ENCODE results near the gene FAM156A.
"Not testable (repeated sequence)": the region's sequence is repeated elsewhere in the genome, so short reads cannot be mapped to it uniquely, and the experiment has no call there.

FAM156A gene

DNA sequence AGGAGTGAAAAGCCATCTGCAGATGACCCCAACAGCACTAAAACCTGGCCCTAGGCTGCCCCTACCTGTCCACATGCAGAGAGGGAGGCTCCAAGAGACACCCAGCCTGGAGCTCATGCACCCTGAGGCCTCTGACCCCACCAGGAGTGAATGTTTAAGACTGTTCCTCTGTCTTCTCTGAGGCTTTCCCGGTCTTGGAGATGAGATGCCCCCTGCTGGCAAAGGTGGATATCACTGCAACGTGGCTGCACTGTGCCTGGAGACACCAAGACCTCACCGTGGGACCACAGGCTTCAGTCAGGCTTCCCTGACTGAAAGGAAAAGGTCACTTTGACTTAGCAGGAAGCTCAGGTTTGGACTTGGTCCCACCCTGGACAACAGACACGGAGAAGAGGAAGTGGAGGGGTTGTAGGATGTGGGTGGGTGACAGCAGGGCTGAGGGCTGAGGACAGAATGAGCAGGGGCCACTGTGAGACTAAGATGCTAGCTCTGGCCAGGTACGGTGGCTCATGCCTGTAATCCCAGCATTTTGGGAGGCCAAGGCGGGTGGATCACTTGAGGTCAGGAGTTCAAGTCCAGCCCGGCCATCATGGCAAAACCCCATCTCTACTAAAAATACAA lies 31.8 kb upstream of the FAM156A start:
- WGBS (ENCODE audit: insufficient coverage, insufficient read length): no CpG with 5 or more reads among the region's 7 CpGs
- not testable (repeated sequence) for H3K27ac ChIP-seq (ENCODE audit: low read length); DNase-seq (ENCODE audit: low read depth, low spot score)

DNA sequence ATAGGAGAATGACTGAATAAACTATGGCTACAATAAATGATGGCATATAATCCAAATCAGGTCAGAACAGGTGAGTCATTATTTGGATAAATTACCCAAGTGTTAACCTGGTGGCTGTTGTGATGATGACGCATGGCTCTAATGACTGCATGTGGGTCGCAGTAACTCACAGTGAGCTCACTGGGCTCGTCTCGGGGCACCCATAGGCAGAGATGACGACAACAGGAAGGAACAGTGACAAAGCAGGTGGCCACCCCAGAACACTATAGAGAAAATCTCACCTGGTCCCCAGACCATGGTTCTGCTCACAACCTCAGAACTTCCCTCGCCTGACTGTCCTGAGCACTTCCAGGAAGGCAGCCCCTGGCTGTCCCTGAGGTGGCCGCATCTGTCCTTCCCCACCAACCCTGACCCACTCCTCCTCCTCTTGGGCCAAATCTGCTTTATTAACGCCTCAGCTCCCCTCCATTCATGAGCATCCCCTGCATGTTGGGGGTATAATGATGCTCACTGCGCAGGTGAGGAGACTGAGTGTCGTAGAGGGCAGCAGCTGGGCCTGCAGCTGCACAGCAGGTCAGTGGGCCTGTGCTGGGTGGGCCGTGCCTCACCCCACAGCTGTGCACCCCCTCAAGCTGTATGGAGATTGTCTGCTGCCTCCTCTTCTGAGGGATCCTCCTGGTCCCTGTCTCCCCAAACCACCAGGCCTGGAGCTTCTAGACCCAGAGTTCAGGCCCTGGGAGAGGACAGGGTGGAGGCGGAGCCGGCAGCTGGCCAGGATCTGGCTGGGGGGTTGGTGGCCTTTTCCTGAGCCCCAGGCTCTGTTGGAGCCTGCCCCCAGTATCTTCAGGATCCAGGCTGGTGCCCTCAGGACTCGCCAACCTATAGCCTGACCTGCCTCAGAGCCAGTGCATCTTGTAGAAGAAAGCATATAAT lies 30.9 kb upstream of the FAM156A start:
- WGBS (ENCODE audit: insufficient coverage, insufficient read length): no CpG with 5 or more reads among the region's 14 CpGs
- Histone ChIP-seq H3K36me3 (ENCODE audit: control insufficient read depth, insufficient read depth, low read length) (no peaks in the 10 kb centered on the region), H3K4me1 (ENCODE audit: control insufficient read depth, insufficient read depth, low read length) (no peaks in the 10 kb centered on the region), H3K27ac (ENCODE audit: low read length) (no peak overlapping the region), H3K9me3 (ENCODE audit: control insufficient read depth, insufficient read depth, low read length) (no peaks in the 10 kb centered on the region), H3K4me3 (ENCODE audit: low read length) (no peak overlapping the region), H3K27me3 (ENCODE audit: control insufficient read depth, insufficient read depth, low read length) (no peaks in the 10 kb centered on the region)
- DNase-seq (ENCODE audit: low read depth, low spot score): no peak

More for the DNA sequence above, 31.8 kb upstream of the FAM156A start:
- H3K9me3 ChIP-seq (ENCODE audit: control insufficient read depth, insufficient read depth, low read length); H3K4me1 ChIP-seq (ENCODE audit: control insufficient read depth, insufficient read depth, low read length); H3K36me3 ChIP-seq (ENCODE audit: control insufficient read depth, insufficient read depth, low read length); H3K27me3 ChIP-seq (ENCODE audit: control insufficient read depth, insufficient read depth, low read length); H3K4me3 ChIP-seq (ENCODE audit: low read length): not testable (repeated sequence)

DNA sequence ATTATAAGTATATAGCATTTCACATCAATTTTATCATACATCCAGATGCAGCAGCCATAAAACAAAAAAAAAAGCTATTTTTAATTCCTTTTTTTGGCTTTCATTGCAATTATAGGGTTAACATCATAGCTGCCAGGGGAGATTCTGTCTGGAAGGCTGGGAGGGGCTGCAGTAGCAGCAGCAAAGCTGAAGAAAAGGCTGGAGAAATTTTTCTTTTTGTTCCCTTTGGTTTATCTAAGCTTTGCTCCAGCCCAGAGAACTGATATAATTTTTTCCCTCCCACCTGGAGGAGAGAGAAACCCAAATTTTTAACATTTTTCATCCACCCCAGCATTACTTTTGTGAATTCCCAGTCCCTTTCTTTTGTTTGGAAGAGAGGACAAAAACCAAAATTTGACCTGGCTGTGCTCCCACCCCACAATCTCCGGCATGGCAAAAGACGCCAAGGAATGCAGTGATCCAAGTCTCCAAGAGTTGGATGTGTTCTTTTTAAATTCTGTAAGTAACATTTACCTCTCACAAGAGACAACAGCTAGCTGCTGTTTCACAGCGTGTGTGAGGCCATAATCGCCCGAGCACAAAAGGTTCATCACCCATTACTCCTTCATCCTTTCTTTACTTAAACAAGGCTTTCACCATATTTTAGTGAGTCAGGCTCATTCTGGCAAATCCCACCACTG lies 25.1 kb upstream of the FAM156A start:
- Histone ChIP-seq H3K27ac (ENCODE audit: low read length) (no peak overlapping the region), H3K9me3 (ENCODE audit: control insufficient read depth, insufficient read depth, low read length) (no peaks in the 10 kb centered on the region), H3K27me3 (ENCODE audit: control insufficient read depth, insufficient read depth, low read length) (no peaks in the 10 kb centered on the region), H3K4me3 (ENCODE audit: low read length) (no peak overlapping the region), H3K4me1 (ENCODE audit: control insufficient read depth, insufficient read depth, low read length) (no peaks in the 10 kb centered on the region; the same call in 1 of the 2 replicates), H3K36me3 (ENCODE audit: control insufficient read depth, insufficient read depth, low read length) (no peaks in the 10 kb centered on the region)
- DNase-seq (ENCODE audit: low read depth, low spot score): no peak
- WGBS (ENCODE audit: insufficient coverage, insufficient read length): no CpG with 5 or more reads among the region's 5 CpGs

DNA sequence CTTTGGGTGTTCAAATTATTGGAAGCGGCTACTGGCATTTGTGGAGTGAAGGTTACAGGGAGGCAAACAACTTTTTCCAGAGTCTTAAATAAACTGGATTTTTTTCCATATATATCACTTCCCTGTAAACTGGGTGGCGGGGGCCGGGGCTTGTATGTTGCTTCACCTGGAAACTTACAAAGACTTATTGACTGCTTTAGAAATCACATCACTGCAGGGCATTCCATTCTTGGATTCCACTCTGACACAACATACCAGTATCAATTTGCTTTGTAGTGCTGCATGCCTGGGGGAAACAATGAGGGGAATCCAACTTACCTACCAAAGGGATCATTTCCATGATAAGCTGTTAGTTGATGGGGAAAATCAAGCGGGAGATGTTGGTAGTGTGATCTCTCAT lies 21.7 kb upstream of the FAM156A start:
- Histone ChIP-seq H3K4me1 (ENCODE audit: control insufficient read depth, insufficient read depth, low read length) (no peaks in the 10 kb centered on the region; the same call in 1 of the 2 replicates), H3K27ac (ENCODE audit: low read length) (no peak overlapping the region), H3K36me3 (ENCODE audit: control insufficient read depth, insufficient read depth, low read length) (no peaks in the 10 kb centered on the region), H3K27me3 (ENCODE audit: control insufficient read depth, insufficient read depth, low read length) (no peaks in the 10 kb centered on the region), H3K4me3 (ENCODE audit: low read length) (no peak overlapping the region), H3K9me3 (ENCODE audit: control insufficient read depth, insufficient read depth, low read length) (no peaks in the 10 kb centered on the region)
- DNase-seq (ENCODE audit: low read depth, low spot score): no peak
- no CpG with 5 or more reads among the region's 4 CpGs for WGBS (ENCODE audit: insufficient coverage, insufficient read length)

DNA sequence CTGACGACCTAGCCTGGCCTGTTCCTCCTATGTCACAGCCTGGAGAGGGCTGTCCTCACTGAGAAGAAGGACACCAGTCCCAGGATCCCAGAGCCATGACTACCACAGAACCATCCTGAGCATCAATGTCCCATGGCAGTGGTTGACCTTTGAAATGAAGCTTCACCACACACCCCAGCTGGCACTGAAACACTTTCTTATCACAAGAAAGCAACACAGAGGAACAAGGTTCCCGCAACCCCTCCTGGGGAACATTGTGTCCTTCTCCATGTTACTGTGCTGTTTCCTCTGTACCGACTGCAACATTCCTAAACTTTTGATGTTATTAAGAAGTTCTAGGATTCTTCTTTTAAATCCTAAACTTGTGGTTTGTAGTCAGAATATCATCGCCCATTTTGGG lies 21.2 kb upstream of the FAM156A start:
- H3K36me3 ChIP-seq (ENCODE audit: control insufficient read depth, insufficient read depth, low read length): no peaks in the 10 kb centered on the region
- no CpG with 5 or more reads among the region's 4 CpGs for WGBS (ENCODE audit: insufficient coverage, insufficient read length)
- no peaks in the 10 kb centered on the region for H3K9me3 ChIP-seq (ENCODE audit: control insufficient read depth, insufficient read depth, low read length)
- no peaks in the 10 kb centered on the region; the same call in 1 of the 2 replicates for H3K4me1 ChIP-seq (ENCODE audit: control insufficient read depth, insufficient read depth, low read length)
- DNase-seq (ENCODE audit: low read depth, low spot score): no peak
- no peak overlapping the region for H3K27ac ChIP-seq (ENCODE audit: low read length)
- H3K27me3 ChIP-seq (ENCODE audit: control insufficient read depth, insufficient read depth, low read length): no peaks in the 10 kb centered on the region
- H3K4me3 ChIP-seq (ENCODE audit: low read length): no peak overlapping the region

DNA sequence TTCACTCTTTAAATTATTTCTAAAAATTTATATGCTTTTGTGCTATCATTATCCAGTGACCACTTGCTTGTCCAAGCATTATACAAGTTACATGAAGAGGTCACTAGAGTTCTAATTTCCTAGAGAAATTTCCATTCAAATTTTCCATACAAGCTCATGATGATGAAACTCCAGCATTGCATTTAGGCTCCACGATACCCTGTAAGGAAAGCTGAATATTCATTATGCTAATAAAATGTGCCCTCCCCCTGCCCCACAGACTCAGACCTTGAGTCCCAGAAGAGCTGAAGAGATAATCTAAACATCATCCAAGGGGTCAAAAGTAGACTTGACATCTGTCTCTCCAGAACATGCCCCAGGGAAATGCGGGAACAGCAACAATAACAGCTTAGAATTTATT lies 19.6 kb upstream of the FAM156A start:
- Histone ChIP-seq H3K9me3 (ENCODE audit: control insufficient read depth, insufficient read depth, low read length) (no peaks in the 10 kb centered on the region), H3K36me3 (ENCODE audit: control insufficient read depth, insufficient read depth, low read length) (no peaks in the 10 kb centered on the region), H3K4me1 (ENCODE audit: control insufficient read depth, insufficient read depth, low read length) (no peaks in the 10 kb centered on the region; the same call in 1 of the 2 replicates), H3K27me3 (ENCODE audit: control insufficient read depth, insufficient read depth, low read length) (no peaks in the 10 kb centered on the region), H3K27ac (ENCODE audit: low read length) (no peak overlapping the region), H3K4me3 (ENCODE audit: low read length) (no peak overlapping the region)
- no CpG with 5 or more reads among the region's 2 CpGs for WGBS (ENCODE audit: insufficient coverage, insufficient read length)
- no peak for DNase-seq (ENCODE audit: low read depth, low spot score)

DNA sequence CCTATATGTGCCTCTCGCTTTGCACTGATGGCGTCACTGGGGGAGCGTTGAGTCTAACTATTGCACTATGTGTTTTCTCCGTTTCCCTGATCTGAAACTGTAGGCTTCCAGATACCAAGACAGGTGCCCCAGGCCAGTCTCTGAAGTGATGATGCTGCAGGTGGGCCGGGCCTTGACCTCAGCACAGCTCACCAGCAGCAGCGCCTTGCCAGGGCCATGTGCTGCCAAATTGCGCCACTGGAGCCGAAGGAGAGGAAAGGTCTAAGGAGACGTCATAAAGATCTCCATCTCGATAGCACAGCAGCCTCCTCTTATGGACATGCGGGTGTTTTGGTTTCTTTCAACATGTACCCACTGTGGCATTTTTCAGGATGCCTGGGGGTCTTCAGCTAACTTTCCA lies 17.3 kb upstream of the FAM156A start:
- no CpG with 5 or more reads among the region's 11 CpGs for WGBS (ENCODE audit: insufficient coverage, insufficient read length)
- H3K27ac ChIP-seq (ENCODE audit: low read length); DNase-seq (ENCODE audit: low read depth, low spot score); H3K36me3 ChIP-seq (ENCODE audit: control insufficient read depth, insufficient read depth, low read length); H3K9me3 ChIP-seq (ENCODE audit: control insufficient read depth, insufficient read depth, low read length); H3K27me3 ChIP-seq (ENCODE audit: control insufficient read depth, insufficient read depth, low read length); H3K4me3 ChIP-seq (ENCODE audit: low read length); H3K4me1 ChIP-seq (ENCODE audit: control insufficient read depth, insufficient read depth, low read length): not testable (repeated sequence)

DNA sequence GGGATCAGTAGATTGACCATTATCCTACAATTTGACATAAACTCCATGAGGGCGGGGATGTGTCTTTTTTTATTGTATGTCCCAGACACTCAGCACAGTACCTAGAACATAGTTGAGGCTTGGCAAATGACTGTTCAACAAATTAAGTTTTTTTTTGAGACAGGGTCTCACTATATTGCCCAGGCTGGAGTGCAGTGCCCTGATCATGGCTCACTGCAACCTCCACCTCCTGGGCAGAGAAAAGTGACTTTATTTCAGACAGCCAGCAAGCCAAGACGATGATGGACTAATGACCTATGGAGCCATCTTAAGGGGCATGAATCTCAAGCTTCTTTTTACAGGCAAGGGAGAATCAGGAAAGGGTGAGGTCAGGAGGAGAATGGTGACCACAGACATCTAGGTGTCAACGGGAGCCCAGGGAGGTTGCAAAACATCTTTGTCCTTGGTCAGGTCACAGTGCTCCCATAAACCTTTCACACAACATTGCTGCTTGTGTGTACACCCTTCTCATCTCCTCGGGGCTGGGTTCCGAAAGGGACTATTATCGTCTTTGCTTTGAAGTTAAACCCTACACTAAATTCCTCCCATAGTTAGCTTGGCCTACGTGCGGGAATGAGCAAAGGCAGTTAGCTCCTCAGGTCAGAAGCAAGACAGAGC lies 16.1 kb upstream of the FAM156A start:
- DNase-seq (ENCODE audit: low read depth, low spot score); H3K27ac ChIP-seq (ENCODE audit: low read length); H3K27me3 ChIP-seq (ENCODE audit: control insufficient read depth, insufficient read depth, low read length); H3K4me1 ChIP-seq (ENCODE audit: control insufficient read depth, insufficient read depth, low read length); H3K4me3 ChIP-seq (ENCODE audit: low read length); H3K36me3 ChIP-seq (ENCODE audit: control insufficient read depth, insufficient read depth, low read length); H3K9me3 ChIP-seq (ENCODE audit: control insufficient read depth, insufficient read depth, low read length): not testable (repeated sequence)
- no CpG with 5 or more reads among the region's 8 CpGs for WGBS (ENCODE audit: insufficient coverage, insufficient read length)

DNA sequence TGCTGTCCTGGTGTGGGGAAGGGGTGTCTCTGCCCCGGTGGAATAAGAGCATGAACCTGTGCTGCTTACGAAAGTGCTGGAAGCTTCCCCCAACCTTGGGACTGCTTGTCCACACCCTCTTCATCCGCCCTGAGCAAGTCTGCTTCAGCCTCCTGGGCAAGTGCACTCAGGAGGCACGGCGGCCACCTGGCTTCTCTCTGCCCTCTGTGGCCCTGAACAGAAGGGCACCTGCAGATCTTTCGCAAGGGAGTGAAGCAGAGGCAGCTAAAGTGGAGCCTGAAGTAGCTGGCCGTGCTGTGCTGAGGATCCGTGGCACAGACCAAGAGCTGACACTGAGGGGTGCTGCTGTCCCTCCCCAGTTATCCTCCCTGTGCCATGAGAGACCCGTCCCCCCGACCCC lies 9.6 kb upstream of the FAM156A start:
- not testable (repeated sequence) for H3K4me1 ChIP-seq (ENCODE audit: control insufficient read depth, insufficient read depth, low read length); H3K9me3 ChIP-seq (ENCODE audit: control insufficient read depth, insufficient read depth, low read length); H3K36me3 ChIP-seq (ENCODE audit: control insufficient read depth, insufficient read depth, low read length); DNase-seq (ENCODE audit: low read depth, low spot score); H3K27me3 ChIP-seq (ENCODE audit: control insufficient read depth, insufficient read depth, low read length); H3K27ac ChIP-seq (ENCODE audit: low read length); H3K4me3 ChIP-seq (ENCODE audit: low read length)
- no CpG with 5 or more reads among the region's 10 CpGs for WGBS (ENCODE audit: insufficient coverage, insufficient read length)

All from iPS DF 6.9 (cell line).